ENCODE measurements around the gene FXYD3.

DNA sequence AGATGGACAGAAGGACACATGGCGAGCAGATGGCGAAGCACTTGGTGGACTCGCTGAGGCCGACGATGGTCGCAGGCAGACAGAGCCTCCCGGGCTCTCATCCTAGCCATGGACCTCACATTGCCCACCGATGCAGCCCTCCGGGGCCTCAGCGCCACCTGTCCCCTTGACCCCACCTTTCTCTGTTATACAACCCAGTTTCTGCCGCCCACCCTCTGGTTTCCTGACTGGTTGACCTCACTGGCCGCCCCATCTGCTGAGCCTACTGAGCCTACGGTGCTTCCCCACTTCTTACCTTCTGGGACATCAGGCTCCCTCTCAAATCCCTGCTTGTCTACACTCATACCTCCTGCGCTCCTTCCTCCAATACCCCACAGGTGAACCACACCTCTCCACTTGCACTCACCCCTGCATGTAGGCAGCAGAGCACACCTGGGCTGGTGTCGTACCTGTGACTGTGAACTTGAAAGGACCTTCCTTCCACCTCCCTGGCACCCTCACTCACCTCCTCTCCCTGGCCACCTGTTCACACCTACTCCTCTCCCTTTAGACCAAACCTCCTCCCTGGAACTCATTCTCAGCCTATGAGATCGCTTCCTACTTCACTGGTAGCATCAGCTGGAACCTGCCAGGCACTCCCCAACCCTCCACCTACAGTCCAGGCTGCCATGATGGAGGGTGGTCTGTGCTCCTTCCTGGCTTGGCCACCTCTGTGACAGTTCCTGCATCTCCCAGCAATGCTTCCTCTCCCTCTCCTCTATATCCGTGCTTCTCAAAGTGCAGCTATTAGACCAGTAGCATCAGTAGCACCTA, 38.0 kb upstream of the FXYD3 start:
- TF ChIP-seq, protein P1, sequence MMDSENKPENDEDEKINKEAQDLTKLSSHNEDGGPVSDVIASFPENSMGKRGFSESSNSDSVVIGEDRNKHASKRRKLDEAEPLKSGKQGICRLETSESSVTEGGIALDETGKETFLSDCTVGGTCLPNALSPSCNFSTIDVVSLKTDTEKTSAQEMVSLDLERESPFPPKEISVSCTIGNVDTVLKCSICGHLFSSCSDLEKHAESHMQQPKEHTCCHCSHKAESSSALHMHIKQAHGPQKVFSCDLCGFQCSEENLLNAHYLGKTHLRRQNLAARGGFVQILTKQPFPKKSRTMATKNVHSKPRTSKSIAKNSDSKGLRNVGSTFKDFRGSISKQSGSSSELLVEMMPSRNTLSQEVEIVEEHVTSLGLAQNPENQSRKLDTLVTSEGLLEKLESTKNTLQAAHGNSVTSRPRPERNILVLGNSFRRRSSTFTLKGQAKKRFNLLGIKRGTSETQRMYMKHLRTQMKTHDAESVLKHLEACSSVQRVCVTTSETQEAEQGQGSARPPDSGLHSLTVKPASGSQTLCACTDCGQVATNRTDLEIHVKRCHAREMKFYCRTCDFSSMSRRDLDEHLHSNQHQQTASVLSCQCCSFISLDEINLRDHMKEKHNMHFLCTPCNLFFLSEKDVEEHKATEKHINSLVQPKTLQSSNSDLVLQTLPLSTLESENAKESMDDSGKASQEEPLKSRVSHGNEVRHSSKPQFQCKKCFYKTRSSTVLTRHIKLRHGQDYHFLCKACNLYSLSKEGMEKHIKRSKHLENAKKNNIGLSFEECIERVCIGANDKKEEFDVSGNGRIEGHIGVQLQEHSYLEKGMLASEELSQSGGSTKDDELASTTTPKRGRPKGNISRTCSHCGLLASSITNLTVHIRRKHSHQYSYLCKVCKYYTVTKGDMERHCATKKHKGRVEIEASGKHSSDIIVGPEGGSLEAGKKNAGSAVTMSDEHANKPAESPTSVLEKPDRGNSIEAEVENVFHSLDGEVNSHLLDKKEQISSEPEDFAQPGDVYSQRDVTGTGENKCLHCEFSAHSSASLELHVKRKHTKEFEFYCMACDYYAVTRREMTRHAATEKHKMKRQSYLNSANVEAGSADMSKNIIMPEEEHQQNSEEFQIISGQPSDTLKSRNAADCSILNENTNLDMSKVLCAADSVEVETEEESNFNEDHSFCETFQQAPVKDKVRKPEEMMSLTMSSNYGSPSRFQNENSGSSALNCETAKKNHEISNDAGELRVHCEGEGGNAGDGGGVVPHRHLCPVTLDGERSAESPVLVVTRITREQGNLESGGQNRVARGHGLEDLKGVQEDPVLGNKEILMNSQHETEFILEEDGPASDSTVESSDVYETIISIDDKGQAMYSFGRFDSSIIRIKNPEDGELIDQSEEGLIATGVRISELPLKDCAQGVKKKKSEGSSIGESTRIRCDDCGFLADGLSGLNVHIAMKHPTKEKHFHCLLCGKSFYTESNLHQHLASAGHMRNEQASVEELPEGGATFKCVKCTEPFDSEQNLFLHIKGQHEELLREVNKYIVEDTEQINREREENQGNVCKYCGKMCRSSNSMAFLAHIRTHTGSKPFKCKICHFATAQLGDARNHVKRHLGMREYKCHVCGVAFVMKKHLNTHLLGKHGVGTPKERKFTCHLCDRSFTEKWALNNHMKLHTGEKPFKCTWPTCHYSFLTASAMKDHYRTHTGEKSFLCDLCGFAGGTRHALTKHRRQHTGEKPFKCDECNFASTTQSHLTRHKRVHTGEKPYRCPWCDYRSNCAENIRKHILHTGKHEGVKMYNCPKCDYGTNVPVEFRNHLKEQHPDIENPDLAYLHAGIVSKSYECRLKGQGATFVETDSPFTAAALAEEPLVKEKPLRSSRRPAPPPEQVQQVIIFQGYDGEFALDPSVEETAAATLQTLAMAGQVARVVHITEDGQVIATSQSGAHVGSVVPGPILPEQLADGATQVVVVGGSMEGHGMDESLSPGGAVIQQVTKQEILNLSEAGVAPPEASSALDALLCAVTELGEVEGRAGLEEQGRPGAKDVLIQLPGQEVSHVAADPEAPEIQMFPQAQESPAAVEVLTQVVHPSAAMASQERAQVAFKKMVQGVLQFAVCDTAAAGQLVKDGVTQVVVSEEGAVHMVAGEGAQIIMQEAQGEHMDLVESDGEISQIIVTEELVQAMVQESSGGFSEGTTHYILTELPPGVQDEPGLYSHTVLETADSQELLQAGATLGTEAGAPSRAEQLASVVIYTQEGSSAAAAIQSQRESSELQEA (CRISPR knock-in tag; IDR thresholded peaks at IDR 0.05; ENCODE audit: not compliant biosample characterization) = no peak
- TF ChIP-seq TP53 (CRISPR knock-in tag; conservative IDR thresholded peaks at IDR 0.05) = no peak
- TF ChIP-seq ZNF274 (CRISPR knock-in tag; IDR thresholded peaks at IDR 0.05) = no peak
- no peak for TF ChIP-seq POLR2A (IDR thresholded peaks at IDR 0.05; ENCODE audit: insufficient read depth in 1 of 2, low read depth in 2 of 2, low read length in 2 of 2)
